HG03097 (cell line): ENCODE measurements around the gene JAKMIP1.

Experiments used
- ATAC-seq: cut with Tn5 transposase; IDR thresholded peaks from one replicate; pipeline ENCODE4 v1.9.1; 2021; ENCODE audit not compliant: unreplicated experiment, low FRiP score

JAKMIP1 gene

GRCh38 chr4:6106156-6106555, 94.2 kb downstream of the JAKMIP1 start:
- no peak for ATAC-seq

DNA sequence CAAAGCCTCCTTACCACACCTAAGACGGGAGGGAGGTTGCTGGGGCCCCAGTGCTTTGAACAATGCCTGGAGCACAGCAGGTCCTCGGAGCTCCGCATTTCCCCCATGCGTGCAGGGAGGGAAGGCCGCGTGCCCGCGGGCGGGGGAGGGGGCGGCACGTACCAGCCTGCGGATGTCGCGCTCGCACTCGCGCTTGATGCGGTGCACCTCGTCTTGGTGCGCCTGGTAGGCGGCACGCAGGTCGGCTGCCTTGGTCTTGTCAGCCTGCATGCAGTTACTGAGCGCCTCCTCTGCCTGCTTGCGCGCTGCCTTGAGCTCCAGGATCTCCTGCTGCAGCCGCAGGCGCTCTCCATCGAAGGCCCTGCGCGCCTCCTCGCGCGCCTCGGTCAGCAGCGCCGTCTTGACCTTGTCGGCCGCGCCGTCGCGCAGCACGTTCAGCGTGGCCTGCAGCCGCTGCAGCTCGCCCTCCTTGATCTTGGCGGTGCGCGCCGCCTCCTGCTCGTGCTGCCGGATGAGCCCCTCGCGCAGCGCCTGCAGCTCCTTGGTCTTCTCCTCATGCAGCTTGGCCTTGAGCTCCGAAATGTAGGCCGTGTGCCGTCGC, 94.9 kb downstream of the JAKMIP1 start:
- no peak for ATAC-seq

- ATAC-seq = no peak
Measured at GRCh38 chr4:6104541-6105130, 95.7 kb downstream of the JAKMIP1 start.

GRCh38 chr4:6097581-6097980, 102.8 kb downstream of the JAKMIP1 start:
- ATAC-seq = no peak

- ATAC-seq = no peak
Measured at GRCh38 chr4:6095897-6096296, 104.5 kb downstream of the JAKMIP1 start.

DNA sequence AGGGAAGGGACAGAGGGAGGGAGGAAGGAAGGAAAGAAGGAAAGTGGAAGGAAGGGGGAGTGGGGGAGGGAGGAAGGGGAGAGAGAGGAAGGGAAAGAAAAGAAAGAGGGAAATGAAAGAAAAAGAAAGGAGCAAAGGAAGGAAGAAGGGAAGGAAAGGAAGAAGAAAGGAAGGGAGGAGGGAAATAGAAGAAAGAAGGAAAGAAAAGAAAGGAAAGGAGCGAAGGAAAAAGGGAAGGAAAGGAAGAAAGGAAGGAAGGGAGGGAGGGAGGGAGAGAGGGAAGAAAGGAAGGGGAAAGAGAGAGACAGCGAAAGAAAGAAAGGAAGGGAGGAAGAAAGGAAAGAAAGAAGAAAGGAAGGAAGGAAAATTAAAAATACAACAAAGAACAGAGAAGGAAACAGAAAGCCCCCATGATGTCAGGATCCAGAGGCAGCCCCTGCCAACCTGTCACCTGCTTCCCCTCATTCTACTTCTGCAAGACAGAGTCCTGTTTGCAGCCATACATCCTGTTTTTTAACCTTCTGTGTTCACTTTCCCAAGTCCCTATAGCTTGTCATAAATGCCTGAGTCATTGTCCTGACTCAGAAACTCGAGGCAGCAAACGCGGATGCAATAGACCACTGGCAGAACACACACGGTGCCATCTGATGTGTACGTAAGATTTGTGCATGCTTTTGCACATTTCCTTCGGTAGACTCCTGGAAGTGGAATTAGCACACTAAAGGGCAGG, 105.2 kb downstream of the JAKMIP1 start:
- no peak for ATAC-seq

DNA sequence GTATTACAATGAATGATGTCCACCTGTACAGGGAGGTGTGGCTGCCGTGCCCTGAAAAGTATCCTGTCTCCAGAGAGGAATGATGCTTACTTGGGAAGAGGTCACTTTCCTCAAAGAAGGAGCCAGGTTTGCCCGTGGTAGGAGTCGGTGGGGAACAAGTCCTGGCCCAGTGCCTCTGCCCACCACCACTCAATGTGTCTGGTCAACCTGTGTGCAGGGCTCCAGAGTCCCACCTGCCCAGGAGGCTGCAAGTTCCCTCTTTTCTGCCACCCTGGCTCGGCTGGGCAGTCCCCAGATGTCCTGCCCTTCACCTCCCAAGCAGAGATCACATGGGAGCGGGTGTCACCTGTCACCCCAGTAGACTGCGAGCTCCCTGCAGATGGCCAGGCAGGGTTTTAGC, 106.7 kb downstream of the JAKMIP1 start:
- ATAC-seq = no peak

DNA sequence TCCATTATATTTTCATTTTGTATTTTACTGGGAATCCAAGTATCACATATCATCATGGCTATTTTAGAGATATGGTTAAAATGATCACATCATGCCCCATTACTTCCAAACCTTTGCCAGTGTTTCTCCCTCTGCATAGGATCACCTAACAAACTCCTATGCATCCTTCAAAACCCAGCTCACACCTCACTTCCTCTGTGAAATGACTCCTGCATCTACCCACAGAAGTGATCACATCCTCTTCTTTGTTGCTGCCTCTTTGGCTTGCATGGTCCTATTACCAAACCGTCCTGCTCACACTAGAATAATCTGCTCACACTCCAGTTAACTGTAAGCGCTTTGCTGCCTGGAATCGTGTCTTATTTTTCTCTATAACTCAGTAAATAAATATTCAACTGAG, 107.4 kb downstream of the JAKMIP1 start:
- no peak for ATAC-seq

- no peak for ATAC-seq
Measured at GRCh38 chr4:6092131-6092530, 108.2 kb downstream of the JAKMIP1 start.

DNA sequence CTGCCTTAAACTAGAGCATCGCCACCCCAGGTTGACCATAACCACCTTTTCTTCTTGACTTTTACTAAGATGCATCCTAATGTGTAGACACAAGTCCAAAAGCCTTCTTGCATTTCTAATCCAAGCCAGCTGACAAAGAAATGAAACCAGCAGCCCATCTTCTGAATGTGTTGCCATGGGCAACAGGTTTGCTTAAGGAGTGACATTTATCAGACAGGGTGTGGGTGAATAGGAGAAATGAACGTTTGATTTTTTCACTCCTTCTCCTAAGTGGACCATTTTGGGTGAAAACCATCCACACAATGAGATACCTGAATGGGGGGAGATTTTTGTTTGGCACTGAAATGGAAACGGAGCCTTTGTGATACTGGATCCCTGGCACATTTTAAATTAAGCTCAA, 109.4 kb downstream of the JAKMIP1 start:
- ATAC-seq = no peak

DNA sequence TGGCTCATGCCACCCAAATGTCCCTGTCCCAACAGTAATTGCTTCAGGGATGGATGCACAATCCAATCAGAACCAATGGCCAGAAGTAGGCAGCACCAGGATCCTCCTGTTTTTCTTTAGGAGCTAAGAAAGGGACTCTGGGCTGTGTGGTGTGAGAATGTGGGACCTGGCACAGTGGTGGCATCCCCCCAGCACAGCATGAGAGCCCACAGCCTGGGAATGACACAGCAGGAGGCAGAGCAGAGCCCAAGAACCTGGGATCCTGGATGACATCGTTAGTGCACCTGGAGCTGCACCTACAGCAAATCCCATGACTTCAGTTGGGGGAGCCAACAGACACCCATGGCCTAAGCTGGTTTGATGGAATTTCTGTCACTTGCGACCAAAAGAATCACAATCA, 111.4 kb downstream of the JAKMIP1 start:
- ATAC-seq = no peak

GRCh38 chr4:6087669-6088341, 112.5 kb downstream of the JAKMIP1 start:
- no peak for ATAC-seq

DNA sequence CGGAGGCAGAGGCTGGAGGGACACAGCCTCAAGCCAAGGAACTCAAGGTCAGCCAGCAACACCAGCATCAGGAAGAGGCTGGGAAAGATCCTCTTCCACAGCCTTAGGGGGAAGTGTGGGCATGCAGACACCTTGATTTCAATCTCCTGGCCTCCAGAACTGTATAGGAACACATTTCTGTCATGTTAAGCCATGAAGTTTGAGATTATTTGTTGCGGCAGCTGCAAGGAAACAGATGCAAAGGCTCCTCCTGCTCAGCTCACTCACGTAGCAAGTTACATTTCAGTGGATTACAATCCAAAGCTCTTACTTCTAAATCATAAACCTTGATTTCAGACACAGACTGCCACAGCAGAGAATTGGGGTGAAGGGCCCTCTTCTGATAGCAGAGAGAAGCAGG, 113.5 kb downstream of the JAKMIP1 start:
- ATAC-seq = no peak

DNA sequence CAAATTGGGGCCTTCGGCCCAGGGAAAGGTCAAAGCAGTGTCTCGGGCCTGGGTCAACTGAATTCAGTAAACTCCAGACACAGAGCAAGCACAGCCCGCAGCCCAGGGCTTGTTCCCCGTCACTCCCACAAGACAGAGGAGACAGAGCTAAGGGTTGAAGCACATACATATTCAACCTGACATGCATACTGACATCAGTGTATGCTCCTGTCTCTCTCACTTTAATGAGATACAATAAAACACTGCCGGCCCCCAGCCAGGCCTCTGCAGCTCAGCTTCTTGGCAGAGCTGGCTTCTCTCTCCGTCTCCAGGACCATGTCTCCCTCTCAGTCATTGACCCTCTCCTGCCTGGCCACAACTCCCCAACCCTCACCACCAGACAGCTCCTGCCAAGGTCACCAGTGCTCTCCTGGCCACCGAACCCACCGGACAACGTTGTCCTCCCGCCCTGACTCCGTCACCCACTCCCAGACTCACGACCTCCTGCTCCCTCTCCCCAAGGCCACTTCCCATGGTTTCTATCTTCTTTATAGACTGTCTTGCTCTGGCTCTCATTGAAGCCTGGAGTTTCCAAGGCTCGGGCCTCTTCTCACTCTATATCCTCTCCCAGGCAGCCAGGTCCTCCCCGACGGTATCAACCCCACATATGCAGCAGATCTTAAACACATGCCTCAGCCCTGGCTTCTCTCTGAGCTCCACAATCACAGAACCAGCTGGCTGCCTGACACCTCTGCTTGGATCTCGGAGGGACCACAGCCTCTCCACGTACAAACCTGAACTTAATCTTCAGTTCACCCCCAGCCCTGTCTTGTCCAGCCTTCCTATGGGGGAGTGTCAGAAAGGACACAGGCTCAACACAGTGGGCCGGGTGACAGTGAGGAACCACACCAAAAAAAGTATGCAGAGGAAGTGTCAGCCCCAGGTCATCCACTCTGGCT, 114.4 kb downstream of the JAKMIP1 start:
- no peak for ATAC-seq

DNA sequence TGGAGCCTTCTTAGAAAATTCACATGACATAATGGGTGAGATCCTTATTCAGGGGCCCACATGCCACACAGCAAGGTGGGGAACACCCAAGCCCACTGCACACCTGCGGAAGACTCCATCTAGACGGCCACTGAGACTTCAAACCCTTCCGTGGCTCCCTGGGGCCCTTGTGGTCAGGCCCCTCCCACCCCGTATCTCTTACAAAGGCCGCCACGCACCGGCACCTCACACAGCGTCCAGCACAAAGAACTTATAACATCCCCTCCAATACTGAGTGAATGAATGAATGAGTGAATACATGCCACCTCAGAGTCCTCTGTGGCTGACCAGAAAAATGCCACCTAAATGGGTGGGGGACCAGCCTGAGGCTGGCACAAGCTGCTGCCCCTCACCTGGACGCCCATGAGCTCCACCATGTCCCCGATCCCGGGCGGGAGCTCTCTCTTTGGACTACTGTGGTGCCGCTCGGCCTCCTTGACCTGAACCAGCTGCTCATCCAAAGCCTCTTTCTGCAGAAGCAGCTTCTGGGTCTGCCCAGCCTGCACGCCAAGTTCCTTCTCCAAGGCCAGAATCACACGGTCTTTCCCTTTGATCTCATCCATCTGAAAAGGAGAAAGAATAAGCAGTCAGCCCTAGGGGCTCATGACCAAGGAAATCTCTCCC, 115.2 kb downstream of the JAKMIP1 start:
- no peak for ATAC-seq

- no peak for ATAC-seq
Measured at GRCh38 chr4:6079965-6080364, 120.4 kb downstream of the JAKMIP1 start.

- no peak for ATAC-seq
Measured at GRCh38 chr4:6078560-6078959, 121.8 kb downstream of the JAKMIP1 start.

GRCh38 chr4:6076391-6076790, 124.0 kb downstream of the JAKMIP1 start:
- no peak for ATAC-seq

GRCh38 chr4:6074758-6075157, 125.6 kb downstream of the JAKMIP1 start:
- no peak for ATAC-seq
